NCI-H2196 treated with DMSO at 0.1 percent for 48 hours (cell line): ENCODE data around the gene MRPL52.
A peak's percentile ranks its signal among the peaks of the same experiment; 100 is the strongest.

ENCODE experiments used
- DNase-seq: peaks from one replicate; lab custom pipeline; 2025; ENCODE audit not compliant: unreplicated experiment; lab: John Stamatoyannopoulos, UW

MRPL52 gene

GRCh38 chr14:22878271-22879246 is 48.9 kb downstream of the MRPL52 start:
- DNase-seq = no peak

- no peak for DNase-seq
Observed at GRCh38 chr14:22882064-22882463, 52.4 kb downstream of the MRPL52 start.

GRCh38 chr14:22882529-22883172 is 53.0 kb downstream of the MRPL52 start:
- DNase-seq = peak; percentile 82

DNA sequence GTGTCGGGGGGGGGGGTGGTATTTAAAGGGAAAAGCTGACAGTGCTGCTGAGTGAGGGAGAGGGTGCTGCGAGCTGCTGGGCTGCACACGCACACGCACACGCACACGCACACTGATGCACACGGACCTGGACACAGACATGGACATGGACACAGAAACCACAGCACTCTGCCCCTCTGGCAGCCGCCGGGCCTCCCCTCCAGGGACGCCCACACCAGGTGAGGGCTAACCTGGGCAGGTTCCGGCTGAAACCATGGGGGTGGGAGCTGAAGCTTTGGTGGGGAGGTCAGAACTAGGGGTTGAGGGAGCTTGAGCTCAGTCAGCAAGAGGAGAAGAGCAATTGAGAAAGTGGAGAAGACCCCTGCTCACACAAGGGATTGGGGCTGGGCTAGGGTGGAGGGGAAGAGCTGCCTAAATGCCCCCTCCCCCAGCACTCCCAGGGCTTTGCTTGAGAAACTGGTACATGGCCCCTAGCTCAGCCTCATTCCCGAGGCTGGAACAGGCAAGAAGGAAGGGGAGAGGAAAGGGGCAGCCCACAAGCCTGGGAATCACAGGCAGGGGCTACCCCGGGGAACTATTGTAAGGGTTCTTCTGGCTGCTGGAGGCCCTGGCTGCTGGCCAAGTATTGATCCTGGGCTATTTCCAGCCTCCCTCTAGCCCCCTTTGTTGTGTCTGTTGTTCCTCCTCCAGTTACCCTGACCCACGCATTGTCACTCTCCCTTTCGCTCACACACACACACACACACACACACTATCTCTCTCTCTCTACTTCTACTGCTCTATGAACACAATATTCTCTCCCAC is 53.7 kb downstream of the MRPL52 start, which contains the start of gene REM2:
Gene REM2 (plus strand): TSS at position 50 of the 804 bp plus-strand sequence. CDS start 66 bp downstream, at position 116.
- DNase-seq = no peak

DNA sequence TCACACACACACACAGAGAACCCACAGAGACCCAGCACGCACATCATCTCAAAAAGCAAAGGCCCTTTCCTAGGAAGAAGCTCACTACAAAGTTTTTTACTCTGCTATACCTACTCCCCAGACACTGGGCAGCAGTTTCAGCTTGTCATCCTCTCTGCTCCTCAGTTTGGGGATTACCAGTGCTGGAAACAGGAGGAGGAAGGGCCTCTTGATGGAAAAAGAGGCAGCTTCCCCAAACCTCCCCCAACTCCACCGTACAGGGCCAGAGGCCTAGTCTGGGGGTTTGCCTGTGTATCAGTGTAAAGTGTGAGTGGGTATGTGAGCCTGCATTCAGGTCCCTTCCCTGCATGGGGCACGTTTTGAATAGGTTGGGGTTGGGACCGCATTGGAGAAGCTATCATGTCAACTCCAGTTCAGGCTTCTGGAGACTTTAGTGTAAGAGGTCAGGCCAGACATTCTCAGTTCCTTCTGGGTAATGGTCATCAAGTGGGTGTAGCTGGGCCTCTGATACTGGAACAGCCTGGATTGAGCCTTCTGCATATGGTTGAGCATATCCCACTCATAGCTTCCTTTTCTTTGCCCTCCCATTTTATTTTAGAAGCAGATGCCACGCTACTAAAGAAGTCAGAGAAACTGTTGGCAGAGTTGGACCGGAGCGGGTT is 54.5 kb downstream of the MRPL52 start:
- DNase-seq = no peak
